Lower lobe of right lung (tissue), 2 donors: Measurements from ENCODE around the gene AVPR2. TPM values are rescaled to one million over a fixed set of nuclear protein-coding genes. Genes with fewer than 3 reads are reported as not detected.
A peak's percentile ranks its signal among the peaks of the same experiment; 100 is the strongest.

Experiments
- ATAC-seq, 2 donors: fragments of 200-7000 bp; cut with Tn5 transposase; one replicate each; pipeline ENCODE4 v1.9.1; 2020 to 2022; ENCODE audit warnings: mild to moderate bottlenecking in 2 of 2, moderate library complexity in 2 of 2
- DNase-seq: peaks from one replicate; pipeline ENCODE4 v3.0.0-alpha.2; 2020
- H3K27ac ChIP-seq: fragments of 200-600 bp; one replicate; pipeline ENCODE4 v1.8.0; 2022
- H3K27me3 ChIP-seq: fragments of 200-600 bp; one replicate; pipeline ENCODE4 v1.8.0; 2022; ENCODE audit warnings: low read depth
- H3K36me3 ChIP-seq: fragments of 200-600 bp; one replicate; pipeline ENCODE4 v1.8.0; 2022; ENCODE audit warnings: mild to moderate bottlenecking
- H3K4me1 ChIP-seq: fragments of 200-600 bp; one replicate; pipeline ENCODE4 v1.8.0; 2022
- H3K4me3 ChIP-seq: fragments of 200-600 bp; one replicate; pipeline ENCODE4 v1.8.0; 2022; ENCODE audit warnings: mild to moderate bottlenecking
- H3K9me3 ChIP-seq: fragments of 200-600 bp; one replicate; pipeline ENCODE4 v1.8.0; 2022
- intact Hi-C: fragments of 100-400 bp; cut with DNase I; formaldehyde crosslinking; loops from one replicate; pipeline ENCODE4 v1.11.0; 2022
- total RNA-seq: library from RNA; stranded (reverse); fragmentation: NEBNext Ultra II Directional; extraction: Animal tissue kit (Norgen Biotek cat#: 25700); gene quantifications from one replicate; pipeline ENCODE4 v1.2.1, GENCODE V29; 2021
- TF ChIP-seq, protein P1 (sequence below): fragments of 200-600 bp; IDR thresholded peaks from one replicate; pipeline ENCODE4 v1.8.0; 2022; ENCODE audit warnings: antibody characterized with exemption, mild to moderate bottlenecking
- donor health status: DM: no; HTN: yes; CAD: no; lungs with severe emphysema.

Gene AVPR2
- total RNA-seq, 1 donor from 2014 or later: 1.9 TPM

DNA sequence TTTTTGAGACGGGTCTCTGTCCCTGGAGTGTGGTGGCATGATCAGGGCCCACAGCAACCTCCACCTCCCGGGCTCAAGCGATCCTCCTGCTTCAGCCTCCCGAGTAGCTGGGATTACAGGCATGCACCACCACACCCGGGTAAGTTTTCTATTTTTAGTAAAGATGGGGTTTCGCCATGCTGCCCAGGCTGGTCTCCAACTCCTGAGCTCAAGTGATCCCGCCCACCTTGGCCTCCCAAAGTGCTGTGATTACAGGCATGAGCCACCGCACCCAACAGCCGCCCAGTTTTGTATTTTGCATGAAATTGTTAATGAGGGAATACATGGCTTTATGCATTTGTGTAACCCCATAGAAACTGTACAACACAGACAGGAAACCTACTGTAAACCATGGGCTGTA, 24.4 kb downstream of the AVPR2 start:
- H3K4me3 ChIP-seq: peak overlapping the region; percentile 34

DNA sequence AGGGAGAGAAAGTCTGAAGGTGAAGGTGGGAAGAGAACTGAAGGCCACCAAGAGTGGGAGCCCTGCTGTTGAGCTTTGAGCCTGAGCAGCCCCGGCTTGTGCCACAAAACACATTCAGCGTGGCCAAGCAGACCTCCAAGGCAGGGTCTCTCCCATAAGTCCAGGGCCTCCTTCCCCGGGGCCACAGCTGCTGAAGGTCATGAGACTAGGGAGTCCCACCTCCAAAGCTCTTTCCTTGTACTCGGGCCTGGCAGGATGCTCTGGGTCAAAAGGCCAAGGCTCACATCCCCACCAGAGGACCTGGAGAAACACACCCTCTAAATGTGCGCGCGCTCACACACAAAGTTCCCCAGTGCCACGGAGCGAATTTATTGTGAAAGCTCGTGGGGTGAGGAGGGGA, 25.1 kb downstream of the AVPR2 start:
- no peaks in the 10 kb centered on the region for H3K9me3 ChIP-seq
- ATAC-seq (no peak), DNase-seq (no peak)
- H3K4me1 ChIP-seq: peaks cover 28% of the 10 kb centered on the region
- intact Hi-C loops: no loop called here
- H3K27ac ChIP-seq: no peak overlapping the region
- H3K27me3 ChIP-seq: no peaks in the 10 kb centered on the region
- peaks cover 34% of the 10 kb centered on the region for H3K36me3 ChIP-seq
- H3K4me3 ChIP-seq: no peak overlapping the region
- TF ChIP-seq, protein P1, sequence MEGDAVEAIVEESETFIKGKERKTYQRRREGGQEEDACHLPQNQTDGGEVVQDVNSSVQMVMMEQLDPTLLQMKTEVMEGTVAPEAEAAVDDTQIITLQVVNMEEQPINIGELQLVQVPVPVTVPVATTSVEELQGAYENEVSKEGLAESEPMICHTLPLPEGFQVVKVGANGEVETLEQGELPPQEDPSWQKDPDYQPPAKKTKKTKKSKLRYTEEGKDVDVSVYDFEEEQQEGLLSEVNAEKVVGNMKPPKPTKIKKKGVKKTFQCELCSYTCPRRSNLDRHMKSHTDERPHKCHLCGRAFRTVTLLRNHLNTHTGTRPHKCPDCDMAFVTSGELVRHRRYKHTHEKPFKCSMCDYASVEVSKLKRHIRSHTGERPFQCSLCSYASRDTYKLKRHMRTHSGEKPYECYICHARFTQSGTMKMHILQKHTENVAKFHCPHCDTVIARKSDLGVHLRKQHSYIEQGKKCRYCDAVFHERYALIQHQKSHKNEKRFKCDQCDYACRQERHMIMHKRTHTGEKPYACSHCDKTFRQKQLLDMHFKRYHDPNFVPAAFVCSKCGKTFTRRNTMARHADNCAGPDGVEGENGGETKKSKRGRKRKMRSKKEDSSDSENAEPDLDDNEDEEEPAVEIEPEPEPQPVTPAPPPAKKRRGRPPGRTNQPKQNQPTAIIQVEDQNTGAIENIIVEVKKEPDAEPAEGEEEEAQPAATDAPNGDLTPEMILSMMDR: no peak

More for the DNA sequence above, 24.4 kb downstream of the AVPR2 start:
- H3K4me1 ChIP-seq: peaks cover 26% of the 10 kb centered on the region
- TF ChIP-seq, protein P1: no peak
- intact Hi-C loops: no loop called here
- ATAC-seq (no peak), DNase-seq (no peak)
- no peaks in the 10 kb centered on the region for H3K27me3 ChIP-seq
- H3K27ac ChIP-seq: peak overlapping the region; percentile 95
- H3K9me3 ChIP-seq: no peaks in the 10 kb centered on the region
- H3K36me3 ChIP-seq: peaks cover 34% of the 10 kb centered on the region

DNA sequence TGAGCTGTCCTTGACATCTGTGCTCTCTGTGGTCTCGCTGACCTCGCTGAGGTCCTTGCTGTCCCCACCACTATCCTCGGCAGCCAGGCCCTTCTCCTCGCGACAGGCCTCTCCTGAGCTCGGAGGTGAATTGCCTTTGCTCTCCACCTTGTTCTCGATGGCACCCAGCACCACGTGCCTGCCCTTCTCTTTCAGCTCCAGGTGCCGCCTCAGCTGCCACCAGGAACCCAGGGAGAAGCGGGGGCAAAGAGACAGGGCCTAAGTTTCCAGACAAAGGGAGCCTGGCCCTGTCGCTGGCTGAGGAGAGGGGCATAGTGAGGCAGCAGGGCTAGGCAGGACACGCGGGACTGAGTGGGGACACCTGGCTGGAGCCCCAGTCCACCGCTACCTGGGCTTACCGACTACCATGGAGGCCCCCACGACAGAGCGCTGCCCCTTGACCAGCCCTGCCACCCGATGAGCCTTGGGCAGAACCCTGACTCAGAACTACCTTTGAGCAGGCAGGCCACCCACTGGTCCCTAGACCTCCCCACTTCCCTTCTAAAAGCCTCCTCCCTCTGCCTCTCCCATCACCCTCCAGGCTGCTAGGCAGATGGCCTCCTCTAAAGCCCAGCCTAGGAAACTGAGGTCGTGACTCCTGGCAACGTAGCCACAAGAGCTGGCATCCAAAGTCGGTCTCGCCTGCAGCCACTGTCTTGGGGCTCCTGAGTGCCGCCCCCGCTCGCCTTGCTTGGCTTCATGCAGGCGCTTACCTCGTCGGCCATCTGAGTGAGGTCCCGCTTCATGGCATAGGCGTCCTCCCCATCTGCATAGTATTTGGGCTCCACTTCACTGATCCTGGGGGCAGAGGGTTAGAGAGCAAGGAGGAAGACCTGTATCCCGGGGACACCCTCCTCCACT, 25.8 kb downstream of the AVPR2 start:
- Histone ChIP-seq H3K27ac (no peak overlapping the region), H3K4me3 (no peak overlapping the region), H3K9me3 (no peaks in the 10 kb centered on the region), H3K36me3 (peaks cover 34% of the 10 kb centered on the region), H3K27me3 (no peaks in the 10 kb centered on the region), H3K4me1 (peaks cover 28% of the 10 kb centered on the region)
- DNase-seq: no peak
- ATAC-seq: no peak
- intact Hi-C loops: no loop called here
- TF ChIP-seq, protein P1: no peak

DNA sequence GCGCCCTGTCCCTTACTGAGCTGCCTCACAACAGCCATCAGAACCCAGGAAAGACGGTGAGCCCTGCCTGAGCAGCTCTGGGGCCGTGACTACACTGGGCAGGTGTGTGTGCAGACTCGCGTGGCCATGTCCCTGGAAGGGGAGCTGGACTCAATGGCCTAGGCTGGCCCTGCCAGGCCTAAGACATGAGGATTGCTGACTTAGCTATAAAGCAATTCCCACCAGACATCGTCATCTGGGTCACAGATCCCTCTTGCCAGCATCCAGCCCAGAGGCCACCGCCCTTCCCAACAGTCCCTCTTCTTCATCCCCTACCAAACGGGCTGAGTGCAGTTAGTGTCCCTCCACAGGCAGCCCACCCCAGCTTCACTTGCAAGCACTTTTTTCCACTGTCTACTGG, 26.7 kb downstream of the AVPR2 start:
- no peak overlapping the region for H3K27ac ChIP-seq
- H3K4me1 ChIP-seq: peaks cover 28% of the 10 kb centered on the region
- ATAC-seq (no peak), DNase-seq (no peak)
- no peaks in the 10 kb centered on the region for H3K9me3 ChIP-seq
- no peak overlapping the region for H3K4me3 ChIP-seq
- no peaks in the 10 kb centered on the region for H3K27me3 ChIP-seq
- TF ChIP-seq, protein P1: no peak
- intact Hi-C loops: no loop called here
- H3K36me3 ChIP-seq: peaks cover 34% of the 10 kb centered on the region

DNA sequence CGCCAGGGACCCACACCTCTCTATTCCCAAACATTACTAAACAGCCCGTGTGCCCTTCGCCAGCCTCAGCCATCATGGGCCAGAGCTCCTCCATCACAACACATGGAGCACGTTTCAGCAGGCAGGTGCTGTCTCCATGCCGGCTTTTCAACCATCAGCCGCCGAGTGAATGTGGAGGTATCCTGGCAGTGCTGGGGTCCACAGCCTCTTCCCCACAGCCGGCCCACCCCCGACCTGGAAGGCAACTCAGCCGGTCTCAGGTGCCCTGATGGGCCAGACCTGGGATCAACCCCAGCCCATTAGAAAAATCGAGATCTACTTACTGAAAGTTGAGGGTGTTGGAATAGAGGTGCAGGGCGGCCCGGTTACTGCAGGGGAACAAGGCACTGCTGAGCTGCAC, 27.3 kb downstream of the AVPR2 start:
- Histone ChIP-seq H3K9me3 (no peaks in the 10 kb centered on the region), H3K4me3 (no peak overlapping the region), H3K4me1 (peaks cover 26% of the 10 kb centered on the region), H3K27ac (no peak overlapping the region), H3K27me3 (no peaks in the 10 kb centered on the region), H3K36me3 (peaks cover 34% of the 10 kb centered on the region)
- TF ChIP-seq, protein P1: no peak
- intact Hi-C loops: no loop called here
- no peak for ATAC-seq
- no peak for DNase-seq
